Lung (tissue), 12 donors: Measurements from ENCODE around the gene SYNPR. TPM values are rescaled to one million over a fixed set of nuclear protein-coding genes. Genes with fewer than 3 reads are reported as not detected.

Experiments used
- ATAC-seq: fragments of 200-7000 bp; cut with Tn5 transposase; one replicate; pipeline ENCODE4 v1.9.1; 2020; ENCODE audit warnings: moderate number of reproducible peaks; ENCODE audit not compliant: insufficient read depth, low FRiP score
- DNase-seq, 3 donors: peaks; one replicate each; pipeline ENCODE4 v3.0.0-alpha.2; 2013 to 2017
- H3K27ac ChIP-seq, 2 donors: one replicate each; pipeline ENCODE4 v1.5.1; 2013; ENCODE audit warnings: mild to moderate bottlenecking in 2 of 2, moderate library complexity in 2 of 2, control low read depth in 1 of 2, inconsistent platforms in 1 of 2, low read depth in 1 of 2, low read length in 1 of 2
- H3K27me3 ChIP-seq, 3 donors: one replicate each; pipeline ENCODE4 v1.5.1; 2013; ENCODE audit warnings: low read length in 2 of 3; ENCODE audit not compliant: control insufficient read depth in 3 of 3, insufficient read depth in 3 of 3
- H3K36me3 ChIP-seq, 4 donors: one replicate each; pipeline ENCODE4 v1.5.1; 2013; ENCODE audit warnings: low read length in 4 of 4, mild to moderate bottlenecking in 1 of 4, moderate library complexity in 1 of 4; ENCODE audit not compliant: control insufficient read depth in 4 of 4, insufficient read depth in 4 of 4
- H3K4me1 ChIP-seq, 5 donors: one replicate each; pipeline ENCODE4 v1.5.1; 2013; ENCODE audit warnings: low read length in 5 of 5, mild to moderate bottlenecking in 2 of 5, moderate library complexity in 1 of 5; ENCODE audit not compliant: control insufficient read depth in 5 of 5, insufficient read depth in 5 of 5
- H3K4me3 ChIP-seq: one replicate; pipeline ENCODE4 v1.5.1; 2013; ENCODE audit warnings: mild to moderate bottlenecking, control low read depth, moderate library complexity
- H3K9ac ChIP-seq, 2 donors: one replicate each; pipeline ENCODE4 v1.5.1; 2013; ENCODE audit warnings: low read length in 2 of 2, control low read depth in 1 of 2; ENCODE audit not compliant: insufficient read depth in 1 of 2
- H3K9me3 ChIP-seq, 4 donors: one replicate each; pipeline ENCODE4 v1.5.1; 2013; ENCODE audit warnings: low read length in 3 of 4, mild to moderate bottlenecking in 1 of 4, moderate library complexity in 1 of 4; ENCODE audit not compliant: control insufficient read depth in 4 of 4, insufficient read depth in 3 of 4
- WGBS, 2 donors: extraction: QIAGEN DNeasy Blood & Tissue Kit; methylation state at CpG; one replicate each; pipeline ENCODE4 v1.1.7; 2013; 5-methylcytosine and 5-hydroxymethylcytosine counted together
- polyA plus RNA-seq, 2 donors: library from polyadenylated mRNA; stranded (reverse); fragments of 200-250 nt; gene quantifications; one replicate each; pipeline ENCODE4 v1.2.1, GENCODE V29; 2013
- total RNA-seq, 2 donors: library from RNA; depleted of rRNA in 1 of 2; stranded (reverse); fragments of >200 nt in 1 of 2; gene quantifications; one replicate each; pipeline ENCODE4 v1.2.1, GENCODE V29; 2014 to 2021
- TF ChIP-seq, protein P1 (sequence below): IDR thresholded peaks from 2 replicates; pipeline ENCODE4 v1.5.1; 2012; ENCODE audit warnings: mild to moderate bottlenecking; ENCODE audit errors: control extremely low read depth, extremely low read depth
- donor health status: control.
- donor health status: control.
- donor health status: Bipolar disorder and iron deficiency.
- donor health status: healthy.
- donor health status: DM: yes; HTN: yes; CAD: no.

Gene SYNPR
- total and polyA plus RNA-seq, 4 donors, result 0.43 TPM; not detected in 3

DNA sequence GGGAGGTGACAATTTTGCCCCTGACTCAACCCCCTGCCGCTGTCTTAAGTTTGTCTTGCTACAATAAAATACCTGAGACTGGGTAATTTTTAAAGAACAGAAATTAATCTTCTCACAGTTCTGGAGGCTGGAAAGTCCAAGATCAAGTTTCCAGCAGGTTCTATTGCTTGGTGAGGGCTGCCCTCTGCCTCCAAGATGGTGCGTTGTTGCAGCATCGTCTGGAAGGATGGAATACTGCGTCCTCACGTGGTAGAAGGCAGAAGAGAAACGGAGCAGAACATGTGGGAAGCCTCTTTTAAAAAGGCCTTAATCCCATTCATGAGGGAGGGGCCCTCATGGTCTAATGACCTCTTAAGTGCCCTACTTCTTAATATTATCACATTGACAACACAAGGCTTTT is 287.1 kb downstream of the SYNPR start:
- no peak overlapping the region for H3K27ac ChIP-seq
- H3K9ac ChIP-seq, result no peak overlapping the region
- no peaks in the 10 kb centered on the region for H3K36me3 ChIP-seq
- H3K9me3 ChIP-seq, result no peaks in the 10 kb centered on the region
- no peaks in the 10 kb centered on the region for H3K27me3 ChIP-seq
- peak; percentile 34 for ATAC-seq
- H3K4me1 ChIP-seq, result no peaks in the 10 kb centered on the region
- DNase-seq, result peak in 1 of 3 donors; percentile 1
- WGBS, 2 donors, result 73% methylated on average over 6 of the region's 6 CpGs
- TF ChIP-seq, protein P1, sequence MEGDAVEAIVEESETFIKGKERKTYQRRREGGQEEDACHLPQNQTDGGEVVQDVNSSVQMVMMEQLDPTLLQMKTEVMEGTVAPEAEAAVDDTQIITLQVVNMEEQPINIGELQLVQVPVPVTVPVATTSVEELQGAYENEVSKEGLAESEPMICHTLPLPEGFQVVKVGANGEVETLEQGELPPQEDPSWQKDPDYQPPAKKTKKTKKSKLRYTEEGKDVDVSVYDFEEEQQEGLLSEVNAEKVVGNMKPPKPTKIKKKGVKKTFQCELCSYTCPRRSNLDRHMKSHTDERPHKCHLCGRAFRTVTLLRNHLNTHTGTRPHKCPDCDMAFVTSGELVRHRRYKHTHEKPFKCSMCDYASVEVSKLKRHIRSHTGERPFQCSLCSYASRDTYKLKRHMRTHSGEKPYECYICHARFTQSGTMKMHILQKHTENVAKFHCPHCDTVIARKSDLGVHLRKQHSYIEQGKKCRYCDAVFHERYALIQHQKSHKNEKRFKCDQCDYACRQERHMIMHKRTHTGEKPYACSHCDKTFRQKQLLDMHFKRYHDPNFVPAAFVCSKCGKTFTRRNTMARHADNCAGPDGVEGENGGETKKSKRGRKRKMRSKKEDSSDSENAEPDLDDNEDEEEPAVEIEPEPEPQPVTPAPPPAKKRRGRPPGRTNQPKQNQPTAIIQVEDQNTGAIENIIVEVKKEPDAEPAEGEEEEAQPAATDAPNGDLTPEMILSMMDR, result no peak
- H3K4me3 ChIP-seq, result no peak overlapping the region

DNA sequence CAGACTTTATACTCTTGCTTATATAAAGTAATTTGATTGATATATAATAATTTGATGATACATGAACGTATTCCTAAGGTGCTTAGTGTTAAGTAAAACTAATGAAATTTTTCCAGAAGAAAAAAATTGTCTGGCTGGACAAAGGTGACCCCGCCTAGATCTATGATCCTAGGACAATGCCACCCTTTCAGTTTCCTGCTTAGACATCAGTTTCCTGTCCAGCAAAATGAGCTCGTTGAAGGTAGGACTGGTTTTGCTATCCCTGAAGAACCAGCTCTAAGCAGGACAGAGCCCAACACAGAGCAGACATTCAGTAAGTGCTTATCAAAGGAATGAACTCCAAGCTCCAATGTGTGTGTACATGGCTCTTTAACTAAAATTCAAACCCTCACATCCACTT is 293.6 kb downstream of the SYNPR start:
- Histone ChIP-seq H3K4me1 (no peaks in the 10 kb centered on the region), H3K9me3 (no peaks in the 10 kb centered on the region), H3K27ac (no peak overlapping the region), H3K36me3 (no peaks in the 10 kb centered on the region), H3K9ac (no peak overlapping the region), H3K27me3 (no peaks in the 10 kb centered on the region), H3K4me3 (no peak overlapping the region)
- DNase-seq, result peak in 2 of 3 donors; percentile 2 to 29
- 51 to 57% methylated on average over 3 of the region's 3 CpGs for WGBS, 2 donors
- TF ChIP-seq, protein P1, result no peak
- no peak for ATAC-seq

DNA sequence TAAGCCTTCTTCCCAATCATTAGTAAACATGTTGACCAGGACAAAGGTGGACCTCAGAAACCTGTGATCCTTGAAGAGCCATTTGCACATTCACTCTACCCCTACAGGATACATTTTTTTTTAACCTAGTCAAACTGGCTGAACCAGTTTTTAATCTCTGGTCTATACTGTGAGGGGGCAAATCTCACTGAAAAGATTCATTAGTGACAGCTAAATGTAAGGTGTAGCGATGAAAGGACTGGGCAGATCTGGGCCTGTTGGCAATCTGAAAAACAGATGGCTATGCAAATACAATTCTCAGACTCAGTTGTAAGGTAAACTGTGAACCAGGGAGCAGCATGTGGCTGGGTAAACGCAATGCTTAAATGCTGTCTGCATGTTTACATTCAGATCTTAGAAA is 298.7 kb downstream of the SYNPR start:
- Histone ChIP-seq H3K27me3 (no peaks in the 10 kb centered on the region), H3K27ac (no peak overlapping the region), H3K4me3 (no peak overlapping the region), H3K9me3 (no peaks in the 10 kb centered on the region), H3K4me1 (peaks cover 0 to 4% (median 0%) of the 10 kb centered on the region in 5 donors), H3K36me3 (no peaks in the 10 kb centered on the region), H3K9ac (no peak overlapping the region)
- DNase-seq (peak in 2 of 3 donors; percentile 46 to 70), ATAC-seq (no peak)
- TF ChIP-seq, protein P1, result no peak
- 66 to 77% methylated on average over 2 of the region's 2 CpGs for WGBS, 2 donors

DNA sequence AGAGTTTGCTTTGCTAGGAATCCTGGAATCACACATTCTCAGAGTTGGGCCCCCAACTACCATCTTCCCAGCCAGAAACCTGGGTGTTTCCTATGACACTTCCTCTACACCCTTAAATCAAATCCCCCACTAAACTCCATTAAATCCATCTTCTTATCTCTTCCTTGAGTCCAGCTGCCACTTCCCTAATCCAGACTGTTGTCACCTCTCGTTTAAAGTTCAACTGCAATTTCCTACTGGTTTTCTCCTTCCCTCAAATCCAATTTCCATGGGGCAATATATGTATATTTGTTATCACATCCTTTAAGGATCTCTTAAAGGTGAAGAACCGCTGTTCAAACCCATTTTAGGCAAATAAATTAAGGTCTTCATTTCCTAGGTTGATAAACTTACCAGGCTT is 300.8 kb downstream of the SYNPR start:
- TF ChIP-seq, protein P1, result no peak
- no peaks in the 10 kb centered on the region for H3K36me3 ChIP-seq
- H3K9ac ChIP-seq, result no peak overlapping the region
- no peaks in the 10 kb centered on the region for H3K27me3 ChIP-seq
- no peaks in the 10 kb centered on the region for H3K9me3 ChIP-seq
- H3K4me3 ChIP-seq, result no peak overlapping the region
- no peak for ATAC-seq
- no peak overlapping the region for H3K27ac ChIP-seq
- WGBS, 2 donors, result 47 to 54% methylated on average over 2 of the region's 2 CpGs
- H3K4me1 ChIP-seq, result peaks cover 0 to 4% (median 0%) of the 10 kb centered on the region in 5 donors
- DNase-seq, result no peak
